ENCODE measurements around the gene AQP5.

The AQP5 gene

DNA sequence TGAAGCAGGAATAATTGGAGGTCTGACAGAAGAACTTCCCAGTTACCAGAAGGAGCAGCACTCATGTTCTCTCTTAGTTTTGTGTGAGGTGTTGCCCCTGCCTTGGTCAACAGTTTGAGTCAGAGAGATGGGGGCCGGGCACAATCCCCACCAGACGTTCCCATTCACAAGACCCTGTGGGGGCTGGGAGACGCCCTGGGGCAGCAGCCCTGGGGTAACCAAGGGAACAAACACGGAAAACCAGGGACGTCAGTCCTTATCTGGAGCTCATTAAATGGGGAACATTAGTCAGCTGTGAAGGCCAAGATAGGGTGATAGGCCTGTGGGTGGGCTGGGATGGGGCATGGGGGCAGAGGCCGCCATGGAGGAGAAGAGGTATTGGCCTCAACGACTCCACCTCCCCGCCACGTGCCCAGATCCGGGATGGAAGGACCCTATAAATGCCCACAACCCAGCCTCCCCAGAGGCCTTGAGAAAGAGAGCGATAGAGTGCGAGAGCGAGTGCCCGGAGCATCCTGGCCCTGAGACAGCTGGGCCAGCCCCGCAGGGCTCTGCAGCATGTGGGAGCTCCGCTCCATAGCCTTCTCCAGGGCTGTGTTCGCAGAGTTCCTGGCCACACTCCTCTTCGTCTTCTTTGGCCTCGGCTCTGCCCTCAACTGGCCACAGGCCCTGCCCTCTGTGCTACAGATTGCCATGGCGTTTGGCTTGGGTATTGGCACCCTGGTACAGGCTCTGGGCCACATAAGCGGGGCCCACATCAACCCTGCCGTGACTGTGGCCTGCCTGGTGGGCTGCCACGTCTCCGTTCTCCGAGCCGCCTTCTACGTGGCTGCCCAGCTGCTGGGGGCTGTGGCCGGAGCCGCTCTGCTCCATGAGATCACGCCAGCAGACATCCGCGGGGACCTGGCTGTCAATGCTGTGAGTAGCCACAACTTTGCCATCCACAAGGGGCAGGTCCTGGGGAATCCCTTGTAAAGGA is 11.1 kb upstream of the AQP5 start, which contains the start of gene AQP2:
Gene AQP2 (plus strand): TSS at position 465 of the 979 bp plus-strand sequence. CDS start 94 bp downstream, at position 559.
- DNase-seq (ENCODE audit: low read depth in 2 of 2), result no peak

DNA sequence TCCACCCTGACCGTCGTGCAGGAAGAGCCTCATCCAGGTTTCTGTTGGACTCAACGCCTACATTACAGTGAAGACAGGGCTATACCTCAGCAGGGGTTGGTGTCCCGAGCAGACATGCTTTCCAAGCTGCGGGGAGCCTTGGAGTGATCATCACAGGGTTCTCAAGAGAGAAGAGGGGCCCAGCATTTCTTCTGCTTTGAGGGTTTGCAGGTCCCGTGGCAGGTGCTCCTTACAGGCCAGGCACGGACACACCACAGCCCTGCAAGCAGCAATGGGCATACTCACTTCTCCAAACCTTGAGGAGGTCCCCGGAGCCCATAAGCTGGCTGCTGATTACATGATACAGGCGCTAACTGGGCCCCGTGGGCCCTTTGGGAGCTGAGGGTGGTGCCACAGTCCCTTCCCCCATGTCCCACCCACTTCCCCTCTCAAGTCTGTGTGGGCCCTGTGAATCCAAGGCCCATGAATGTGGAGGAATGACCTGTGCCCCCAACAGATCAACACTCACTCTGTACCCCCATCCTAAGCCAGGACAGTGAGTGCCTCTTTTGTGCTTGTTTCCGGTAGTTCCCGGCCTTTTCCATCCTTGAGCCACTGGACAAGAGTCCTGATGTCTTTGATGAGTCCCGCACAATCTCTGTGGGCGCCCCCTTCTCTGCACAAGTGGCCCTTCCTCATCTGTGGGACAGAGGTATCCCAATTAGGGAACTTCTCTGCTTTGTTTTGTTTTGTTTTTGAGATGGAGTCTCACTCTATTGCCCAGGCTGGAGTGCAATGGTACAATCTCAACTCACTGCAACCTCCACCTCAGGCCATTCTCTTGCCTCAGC is 10.0 kb upstream of the AQP5 start:
- no peak for DNase-seq (ENCODE audit: low read depth in 2 of 2)

GRCh38 chr12:49952391-49953055 is 9.1 kb upstream of the AQP5 start:
- no peak for DNase-seq (ENCODE audit: low read depth in 2 of 2)

DNA sequence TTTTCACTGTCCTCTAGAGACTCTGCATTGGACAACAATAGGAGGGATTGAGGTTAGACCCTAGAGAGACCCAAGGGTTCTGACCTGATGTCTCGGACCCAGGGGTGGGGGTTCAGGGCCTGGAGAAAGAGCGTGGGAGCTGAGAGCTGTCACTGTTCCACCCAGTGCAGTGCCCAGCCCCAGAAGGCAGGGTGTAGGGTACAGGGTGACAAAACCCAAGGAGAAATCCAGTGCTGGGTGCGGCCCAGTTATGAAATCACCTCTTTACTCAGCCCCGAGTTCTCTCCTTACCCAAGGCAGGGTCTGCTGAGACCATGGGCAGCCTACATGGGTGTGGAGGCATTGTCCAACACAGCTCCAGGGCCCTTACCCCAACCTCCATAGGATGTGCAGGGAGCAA is 8.5 kb upstream of the AQP5 start:
- DNase-seq (ENCODE audit: low read depth in 2 of 2), result no peak

- DNase-seq (ENCODE audit: low read depth in 2 of 2), result no peak
Observed at GRCh38 chr12:49953961-49954846, 7.5 kb upstream of the AQP5 start.

DNA sequence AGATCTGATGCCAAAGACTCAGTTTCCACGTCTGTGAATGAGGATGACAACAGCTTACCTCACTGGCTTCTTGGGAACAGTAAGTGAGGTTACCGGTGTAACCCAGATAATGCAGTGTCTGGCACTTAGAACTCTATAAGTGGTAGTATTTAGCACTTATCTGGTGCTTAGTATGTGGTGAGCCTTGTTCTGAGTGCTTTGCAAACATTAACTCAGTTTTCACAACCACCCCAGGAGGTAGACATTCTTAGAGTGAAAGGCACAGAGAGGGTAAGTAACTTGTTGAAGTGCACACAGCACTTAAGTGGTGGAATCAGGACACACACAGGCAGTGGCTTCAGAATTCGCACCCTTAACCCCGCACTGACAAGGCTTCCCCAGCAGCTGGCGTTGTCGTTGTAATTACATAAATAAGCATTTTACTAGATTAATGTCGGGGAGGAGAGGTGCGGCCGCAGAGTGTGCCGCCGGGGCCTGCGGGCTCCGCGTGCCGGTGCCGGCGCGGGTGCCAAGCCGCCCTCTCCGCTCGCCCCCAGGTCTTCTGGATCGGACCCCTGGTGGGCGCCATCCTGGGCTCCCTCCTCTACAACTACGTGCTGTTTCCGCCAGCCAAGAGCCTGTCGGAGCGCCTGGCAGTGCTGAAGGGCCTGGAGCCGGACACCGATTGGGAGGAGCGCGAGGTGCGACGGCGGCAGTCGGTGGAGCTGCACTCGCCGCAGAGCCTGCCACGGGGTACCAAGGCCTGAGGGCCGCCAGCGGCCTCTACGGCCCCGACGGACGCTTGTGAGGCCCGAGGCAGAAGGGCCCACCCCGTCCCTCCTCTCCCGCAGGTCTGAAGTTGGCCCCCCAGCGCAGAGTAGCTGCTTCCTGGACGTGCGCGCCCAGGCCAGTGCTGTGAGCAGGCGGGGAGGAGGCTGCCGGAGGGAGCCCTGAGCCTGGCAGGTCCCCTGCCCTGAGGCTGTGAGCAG is 6.5 kb upstream of the AQP5 start:
- no peak for DNase-seq (ENCODE audit: low read depth in 2 of 2)

- no peak for DNase-seq (ENCODE audit: low read depth in 2 of 2)
Observed at GRCh38 chr12:49955899-49956662, 5.6 kb upstream of the AQP5 start.

DNA sequence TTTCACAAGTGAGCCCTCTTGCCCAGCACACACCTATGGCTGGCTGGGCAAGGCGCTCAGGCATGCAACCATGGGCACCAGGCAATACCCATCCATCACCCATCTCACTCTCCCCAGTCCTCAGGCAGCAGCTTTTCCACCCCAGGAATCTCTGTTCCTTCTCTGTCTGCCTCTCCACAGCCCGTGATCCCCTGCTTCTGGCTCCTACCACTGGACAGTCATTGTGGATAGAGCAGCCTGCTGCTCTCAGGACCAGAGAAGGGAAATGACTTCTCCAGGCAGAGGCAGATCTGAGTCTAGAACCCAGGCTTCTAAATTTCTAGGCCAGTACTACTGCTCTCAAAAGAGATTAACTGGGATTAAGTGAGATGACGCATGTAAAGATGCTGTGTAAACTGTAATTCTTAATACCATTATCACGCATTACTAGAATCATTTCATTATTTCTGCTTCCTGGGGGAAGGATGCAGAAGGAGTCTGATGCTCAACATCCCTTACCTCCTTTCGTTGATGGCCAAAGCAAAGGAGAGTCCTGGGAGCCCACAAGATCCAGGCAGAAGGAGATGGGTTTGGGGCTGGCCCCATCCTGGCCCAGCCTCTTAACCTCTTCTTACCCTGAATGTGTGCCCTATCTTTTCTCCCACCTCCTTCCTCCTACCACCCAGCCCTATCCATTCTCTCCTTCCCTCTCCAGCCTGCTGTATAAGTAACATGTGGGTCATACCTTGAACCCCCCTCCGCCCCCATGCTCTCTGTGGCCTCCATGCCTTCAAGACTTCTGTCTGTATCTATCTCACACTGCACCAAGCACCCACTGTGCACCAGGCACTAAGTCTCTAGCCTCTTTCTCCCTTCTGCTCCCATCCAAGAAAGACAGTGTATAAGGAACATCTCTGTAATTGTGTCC is 4.8 kb upstream of the AQP5 start:
- no peak for DNase-seq (ENCODE audit: low read depth in 2 of 2)

DNA sequence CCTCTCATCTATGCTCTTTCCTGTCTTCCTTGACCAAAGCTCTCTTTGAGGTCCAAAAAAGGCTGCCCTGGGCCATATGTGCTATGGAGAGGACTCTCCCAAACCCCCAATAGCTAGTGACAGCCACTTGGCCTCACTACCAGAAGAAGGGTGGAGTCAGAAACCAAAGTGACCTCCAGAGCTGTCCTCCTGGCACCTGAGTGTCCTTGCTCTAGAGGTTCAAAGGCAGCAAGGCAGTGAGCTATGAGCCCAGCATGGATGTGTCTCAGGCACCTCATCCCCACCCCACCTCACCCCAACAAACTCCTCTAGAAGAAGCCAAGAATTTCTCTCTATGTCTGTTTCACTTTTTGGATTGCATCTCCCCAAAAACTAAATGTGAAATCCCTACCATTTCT is 4.1 kb upstream of the AQP5 start:
- no peak for DNase-seq (ENCODE audit: low read depth in 2 of 2)

DNA sequence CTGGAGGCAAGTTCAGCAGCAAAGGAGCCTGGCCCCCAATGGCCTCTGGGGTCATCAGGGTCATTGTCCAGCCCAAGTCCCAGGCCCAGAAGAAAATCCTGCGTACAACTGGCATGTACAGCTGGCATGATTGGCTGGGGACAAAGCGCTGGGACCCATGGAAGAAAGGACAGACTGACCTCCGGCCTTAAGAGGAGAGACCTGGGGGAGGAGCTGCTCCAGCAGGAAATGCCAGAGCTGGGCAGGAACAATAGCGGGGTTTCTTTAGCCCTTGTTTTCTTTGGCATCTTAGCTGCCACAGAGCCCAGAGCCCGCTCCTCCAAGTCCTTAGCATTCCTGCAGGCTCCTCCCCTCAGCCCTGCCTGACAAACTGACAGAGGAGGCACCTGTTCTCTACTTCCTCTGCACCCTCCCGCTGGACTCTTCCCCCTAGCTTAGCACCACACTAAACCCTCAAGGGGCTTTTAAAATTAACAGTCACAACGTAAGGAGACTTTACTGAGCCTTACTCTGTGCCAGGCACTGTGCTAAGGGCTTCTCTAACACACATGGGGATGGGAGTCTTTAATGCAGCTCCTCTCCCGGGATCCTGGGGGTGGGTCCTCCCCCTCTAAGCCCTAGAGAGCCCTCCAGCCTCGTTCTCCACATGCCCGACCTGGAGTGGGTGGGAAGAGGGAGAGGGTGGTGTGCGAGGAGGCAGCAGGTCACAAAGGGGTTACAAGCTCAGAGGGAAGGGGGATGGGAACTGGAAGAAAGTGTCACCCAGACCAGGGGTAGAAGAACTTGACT is 1.8 kb upstream of the AQP5 start:
- DNase-seq (ENCODE audit: low read depth in 2 of 2), result no peak

GRCh38 chr12:49960474-49961110 is 1.1 kb upstream of the AQP5 start:
- no peak for DNase-seq (ENCODE audit: low read depth in 2 of 2)

GRCh38 chr12:49961993-49962764 is 507 bp downstream of the AQP5 start:
- DNase-seq (ENCODE audit: low read depth in 2 of 2), result no peak

DNA sequence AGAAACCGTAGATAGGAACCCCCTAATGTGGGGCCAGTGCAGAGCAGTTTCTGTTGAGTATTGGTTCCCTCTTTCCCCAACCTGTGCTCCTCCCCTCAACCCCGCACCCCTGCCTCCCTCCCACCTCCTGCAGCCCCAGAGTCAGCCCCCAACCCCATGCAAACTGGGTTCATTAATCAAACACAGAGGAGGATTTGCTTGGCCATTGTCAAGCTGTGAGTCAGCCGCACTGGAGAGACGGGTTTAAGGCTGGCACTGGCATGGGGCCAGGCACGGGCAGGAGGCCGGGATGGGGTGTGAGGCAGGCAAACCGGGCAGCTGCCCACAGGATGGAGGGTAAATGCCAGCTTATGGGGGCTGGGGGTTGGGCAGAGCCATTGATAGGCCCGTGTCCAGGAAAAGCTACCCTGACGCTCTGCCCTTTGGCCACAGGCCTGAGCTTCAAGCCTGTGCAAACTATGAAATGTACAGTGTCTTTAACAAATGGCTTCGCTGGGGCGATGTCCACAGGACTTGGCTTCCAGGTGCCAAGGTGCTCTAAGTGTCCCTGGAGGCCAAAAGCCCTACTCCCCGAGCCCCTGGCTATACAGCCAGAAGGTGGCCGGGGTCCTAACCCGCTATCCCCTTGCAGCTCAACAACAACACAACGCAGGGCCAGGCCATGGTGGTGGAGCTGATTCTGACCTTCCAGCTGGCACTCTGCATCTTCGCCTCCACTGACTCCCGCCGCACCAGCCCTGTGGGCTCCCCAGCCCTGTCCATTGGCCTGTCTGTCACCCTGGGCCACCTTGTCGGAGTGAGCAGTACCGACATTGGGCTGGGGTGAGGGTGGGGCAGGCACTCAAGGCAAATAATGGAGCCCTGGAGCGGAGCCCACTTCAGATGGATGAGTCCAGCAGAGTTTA is 1.4 kb downstream of the AQP5 start:
- no peak for DNase-seq (ENCODE audit: low read depth in 2 of 2)

DNA sequence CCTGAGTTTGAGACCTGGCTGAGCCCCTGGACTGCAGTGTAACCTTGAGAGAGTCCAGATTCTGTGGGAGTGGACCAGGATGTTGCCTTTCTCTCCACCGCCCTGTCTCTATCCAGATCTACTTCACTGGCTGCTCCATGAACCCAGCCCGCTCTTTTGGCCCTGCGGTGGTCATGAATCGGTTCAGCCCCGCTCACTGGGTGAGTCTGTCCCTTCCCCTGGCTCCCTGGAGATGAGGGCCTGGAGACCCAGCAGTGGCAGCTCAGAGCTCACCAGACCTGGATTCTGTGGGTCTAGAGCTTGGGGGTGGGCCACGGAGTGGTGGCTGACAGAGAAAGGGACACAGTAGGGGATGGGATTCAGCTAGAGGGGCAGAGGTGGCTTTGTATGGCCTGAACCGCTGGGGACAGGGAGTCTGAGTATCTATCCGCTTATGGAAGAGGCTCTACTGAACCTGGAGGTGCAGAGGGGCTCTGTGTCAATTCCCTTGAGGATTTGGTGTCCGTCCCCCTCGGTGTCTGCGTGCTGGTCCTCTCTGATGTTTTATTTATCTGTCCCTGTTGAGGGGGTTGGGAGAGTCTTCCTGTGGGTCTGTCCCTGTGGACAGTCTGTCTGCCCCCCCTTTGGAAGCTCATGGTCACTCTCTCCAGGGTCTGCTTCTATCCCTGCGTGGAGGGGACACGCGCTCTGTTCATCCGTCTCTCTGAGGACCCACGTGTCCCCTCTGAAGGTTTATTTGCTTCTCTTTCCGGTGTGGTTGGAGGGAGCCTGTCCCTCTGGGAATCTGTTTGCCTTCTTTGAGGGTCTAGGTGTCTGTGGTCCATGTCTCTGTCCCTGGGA is 2.5 kb downstream of the AQP5 start:
- DNase-seq (ENCODE audit: low read depth in 2 of 2), result no peak
